Muscle of arm (tissue), 12 donors: ENCODE measurements around the gene TYSND1. TPM values are rescaled to one million over a fixed set of nuclear protein-coding genes. Genes with fewer than 3 reads are reported as not detected.
"Not testable (repeated sequence)": the region's sequence is repeated elsewhere in the genome, so short reads cannot be mapped to it uniquely, and the experiment has no call there.

Experiments
- DNase-seq: peaks from one replicate; pipeline ENCODE4 v3.0.0-alpha.2; 2013
- polyA plus RNA-seq, 12 donors: library from polyadenylated mRNA; unstranded; fragments of 120-200 nt; gene quantifications; one replicate each; pipeline ENCODE4 v1.2.1, GENCODE V29; 2013; ENCODE audit not compliant: insufficient read length in 12 of 12

The TYSND1 gene
- polyA plus RNA-seq, 12 donors, result 3.4 to 9.0 (median 4.5) TPM; not detected in 1

DNA sequence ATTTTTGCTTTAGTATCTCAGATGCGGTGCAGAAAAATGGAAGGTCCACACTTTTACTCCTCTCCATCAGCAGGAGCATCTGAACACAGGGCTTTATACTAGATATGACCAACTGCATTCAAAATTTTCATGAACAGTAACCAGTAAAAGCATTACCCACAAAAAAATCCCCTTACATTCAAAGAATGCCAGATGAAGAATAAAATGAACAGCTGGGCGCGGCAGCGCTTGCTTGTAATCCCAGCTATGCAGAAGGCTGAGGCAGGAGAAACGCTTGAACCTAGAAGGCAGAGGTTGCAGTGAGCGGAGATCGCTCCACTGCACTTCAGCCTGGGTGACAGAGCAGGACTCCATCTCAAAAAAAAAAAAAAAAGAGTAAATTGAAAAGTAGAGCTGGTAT lies 20.7 kb upstream of the TYSND1 start:
- DNase-seq, result no peak

DNA sequence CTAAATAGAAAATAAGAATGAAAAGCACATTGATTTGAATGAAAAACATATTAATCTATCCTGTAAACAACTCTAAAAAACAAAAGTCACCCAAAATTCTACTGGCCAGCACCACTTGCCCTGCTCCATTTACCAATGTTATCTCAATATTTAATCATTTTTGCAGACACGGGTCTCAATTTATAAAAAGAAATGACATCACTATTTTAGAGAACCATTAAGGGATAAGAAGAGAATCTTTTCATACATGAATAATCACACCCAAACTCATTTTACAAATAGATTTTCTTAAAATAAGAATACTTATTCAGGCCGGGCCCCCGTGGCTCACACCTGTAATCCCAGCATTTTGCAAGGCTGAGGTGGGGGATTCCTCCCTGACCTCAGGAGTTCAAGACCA lies 19.9 kb upstream of the TYSND1 start:
- no peak for DNase-seq

DNA sequence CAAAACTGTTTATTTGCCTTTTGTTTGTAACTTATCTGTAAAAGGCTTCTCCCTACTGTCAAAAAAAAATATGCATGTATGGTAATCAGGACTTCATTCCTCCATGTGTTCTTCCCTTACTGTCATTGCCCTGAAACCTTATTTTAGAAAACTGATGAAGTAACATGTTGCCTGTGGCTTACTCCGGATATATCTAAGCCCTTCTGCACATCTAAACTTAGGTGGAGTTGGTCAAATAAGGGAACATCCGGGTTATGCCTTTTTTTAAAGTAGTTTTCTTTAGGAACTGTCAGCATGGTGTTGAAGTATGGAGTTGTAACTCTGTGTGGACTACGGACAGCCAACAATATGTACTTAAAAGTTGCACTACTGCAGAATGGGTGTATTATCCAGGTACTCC lies 17.7 kb upstream of the TYSND1 start:
- no peak for DNase-seq

DNA sequence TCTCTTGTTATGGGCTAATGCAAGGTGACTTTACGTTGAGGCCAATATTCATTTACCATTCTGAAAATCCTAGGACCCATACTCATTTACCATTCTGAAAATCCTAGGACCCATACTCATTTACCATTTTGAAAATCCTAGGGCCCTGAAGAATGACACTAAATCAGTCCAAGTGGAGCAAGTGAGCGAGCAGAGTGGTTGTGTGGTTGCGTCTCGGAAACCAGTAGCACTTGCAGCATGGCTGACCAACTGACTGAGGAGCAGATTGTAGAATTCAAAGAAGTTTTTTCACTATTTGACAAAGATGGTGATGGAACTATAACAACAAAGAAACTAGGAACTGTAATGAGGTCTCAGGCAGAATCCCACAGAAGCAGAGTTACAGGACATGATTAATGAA lies 16.9 kb upstream of the TYSND1 start:
- no peak for DNase-seq

DNA sequence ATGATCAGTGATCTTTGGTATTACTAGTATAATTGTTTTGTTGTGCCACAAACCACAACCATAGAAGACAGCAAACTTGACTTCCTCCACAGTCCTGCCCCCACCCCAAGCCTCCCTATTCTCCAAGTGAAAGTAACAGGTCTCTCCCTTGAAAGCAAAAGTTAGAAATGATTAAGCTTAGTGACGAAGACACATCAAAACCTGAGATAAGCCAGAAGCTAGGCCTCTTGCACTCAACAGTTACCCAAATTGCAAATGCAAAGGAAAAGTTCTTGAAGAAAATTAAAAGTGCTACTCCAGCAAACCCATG lies 16.3 kb upstream of the TYSND1 start:
- no peak for DNase-seq

DNA sequence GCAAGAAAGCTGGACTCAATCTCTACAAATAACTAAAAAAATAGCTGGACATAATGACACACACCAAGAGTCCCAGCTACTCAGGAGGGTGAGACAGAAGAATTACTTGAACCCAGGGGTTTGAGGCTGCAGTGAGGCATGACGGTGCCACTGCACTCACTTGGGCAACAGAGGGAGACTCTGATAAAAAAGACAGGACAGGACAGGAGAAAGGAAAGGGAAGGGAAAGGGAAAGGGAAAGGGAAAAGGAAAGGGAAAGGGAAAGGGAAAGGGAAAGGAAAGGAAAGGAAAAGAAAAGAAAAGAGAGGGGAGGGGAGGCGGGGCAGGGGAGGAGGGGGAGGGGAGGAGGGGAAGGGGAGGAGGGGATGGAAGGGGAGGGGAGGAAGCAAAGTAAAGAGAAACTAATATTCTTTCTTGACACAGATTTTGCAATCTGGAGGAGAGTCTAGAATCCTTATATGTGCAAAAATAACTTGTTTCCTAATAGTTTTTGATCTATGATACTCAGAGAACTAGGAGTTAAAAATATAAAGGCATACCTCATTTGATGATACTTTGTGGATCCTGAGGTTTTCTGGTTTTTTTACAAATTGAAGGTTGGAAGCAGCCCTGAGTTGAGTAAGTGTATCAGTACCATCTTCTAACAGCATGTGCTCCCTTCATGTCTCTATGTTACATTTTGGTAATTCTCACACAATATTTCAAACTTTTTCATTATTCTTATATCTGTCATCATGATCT lies 15.8 kb upstream of the TYSND1 start:
- DNase-seq, result no peak

DNA sequence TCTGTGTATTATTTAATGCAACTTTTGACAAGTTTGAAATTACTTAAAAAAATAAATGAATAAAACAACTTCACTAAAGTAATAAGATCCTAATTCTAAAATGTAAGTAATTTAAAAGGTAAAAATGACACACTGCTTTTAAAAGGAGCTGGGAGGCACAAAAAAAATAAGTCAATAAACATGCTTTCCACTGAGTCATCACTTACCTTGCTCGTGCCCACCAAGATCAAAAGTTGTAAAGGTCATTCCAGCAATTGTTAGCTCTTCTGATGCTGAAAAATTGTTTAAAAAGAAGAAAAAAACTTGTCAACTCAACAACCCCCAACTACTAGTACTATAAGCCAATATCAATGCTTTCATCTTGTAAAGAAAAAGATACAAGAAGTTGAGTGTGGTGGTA lies 14.3 kb upstream of the TYSND1 start:
- no peak for DNase-seq

DNA sequence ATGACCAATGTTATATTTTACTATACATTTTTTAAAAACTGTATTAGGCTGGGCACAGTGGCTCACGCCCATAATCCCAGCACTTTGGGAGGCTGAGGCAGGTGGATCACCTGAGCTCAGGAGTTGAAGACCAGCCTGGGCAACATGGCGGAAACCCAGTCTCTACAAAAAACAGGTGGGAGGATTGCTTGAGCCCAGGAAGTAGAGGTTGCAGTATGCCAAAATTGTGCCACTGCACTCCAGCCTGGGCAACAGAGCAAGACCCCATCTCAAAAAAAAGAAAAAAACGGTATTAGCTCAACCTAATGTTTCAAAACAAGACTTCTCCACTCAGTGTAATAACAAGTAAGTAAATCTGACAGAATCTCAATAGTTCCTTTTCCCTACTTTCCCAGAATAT lies 12.9 kb upstream of the TYSND1 start:
- DNase-seq, result not testable (repeated sequence)

DNA sequence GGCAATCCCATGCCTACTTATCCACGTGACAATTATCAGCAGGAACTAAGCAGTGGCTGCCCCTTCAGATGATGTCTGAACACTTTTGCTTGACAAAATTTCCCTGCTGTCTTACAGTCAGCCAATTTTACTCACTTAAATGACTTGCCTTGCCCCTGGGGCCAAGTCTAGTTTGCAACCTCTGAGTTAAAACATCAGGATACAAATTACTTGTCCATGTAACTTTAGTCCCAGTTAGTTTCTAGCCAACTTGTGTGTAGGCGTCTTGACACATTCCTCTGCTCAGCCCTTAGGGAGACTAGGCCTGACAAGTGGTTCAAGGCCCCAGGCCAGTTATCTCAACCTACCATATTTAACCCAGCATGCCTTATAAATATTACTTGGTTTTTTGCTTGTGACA lies 11.6 kb upstream of the TYSND1 start:
- no peak for DNase-seq

DNA sequence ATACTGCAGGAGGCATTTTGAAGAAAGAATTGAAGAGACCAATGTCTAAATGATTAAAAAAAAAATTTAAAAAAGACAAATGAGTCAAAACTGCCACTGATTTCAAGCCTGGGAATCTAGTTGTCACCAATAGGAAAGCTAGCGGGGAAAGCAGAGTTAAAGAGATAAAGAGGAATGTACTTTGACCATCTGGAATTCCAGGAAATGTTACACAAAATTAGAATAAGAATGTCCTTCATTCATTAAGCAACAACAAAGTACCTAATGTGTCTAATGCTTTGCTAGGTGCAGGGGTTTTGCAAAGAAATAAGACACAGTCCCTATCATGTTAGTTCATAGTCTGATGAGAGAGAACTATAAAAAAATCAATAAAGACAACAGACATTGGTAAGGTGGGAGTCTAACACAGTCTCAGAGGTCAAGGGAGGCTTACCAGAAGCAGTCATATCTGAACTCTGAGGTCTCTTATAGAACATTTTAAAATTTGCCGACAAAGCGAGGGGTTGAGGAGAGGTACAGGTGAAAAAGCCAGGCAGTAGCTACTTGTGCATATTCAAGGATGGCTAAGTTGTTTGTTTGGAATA lies 8.8 kb upstream of the TYSND1 start:
- DNase-seq, result no peak

DNA sequence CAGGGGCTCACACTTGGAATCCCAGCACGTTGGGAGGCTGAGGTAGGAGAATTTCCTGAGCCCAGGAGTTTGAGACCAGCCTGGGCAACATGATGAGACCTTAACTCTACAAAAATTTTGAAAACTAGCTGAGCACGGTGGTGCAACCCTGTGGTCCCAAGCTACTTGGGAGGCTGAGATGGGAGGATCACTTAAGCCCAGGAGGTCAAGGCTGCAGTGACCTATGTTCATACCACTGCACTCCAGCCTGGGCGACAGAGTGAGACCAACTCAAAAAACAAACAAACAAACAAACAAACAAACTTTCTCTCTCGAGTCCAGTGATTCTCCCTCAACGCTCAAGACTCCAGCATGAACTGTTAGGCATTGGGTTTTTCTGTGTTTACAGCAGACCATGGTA lies 2.0 kb upstream of the TYSND1 start:
- no peak for DNase-seq

DNA sequence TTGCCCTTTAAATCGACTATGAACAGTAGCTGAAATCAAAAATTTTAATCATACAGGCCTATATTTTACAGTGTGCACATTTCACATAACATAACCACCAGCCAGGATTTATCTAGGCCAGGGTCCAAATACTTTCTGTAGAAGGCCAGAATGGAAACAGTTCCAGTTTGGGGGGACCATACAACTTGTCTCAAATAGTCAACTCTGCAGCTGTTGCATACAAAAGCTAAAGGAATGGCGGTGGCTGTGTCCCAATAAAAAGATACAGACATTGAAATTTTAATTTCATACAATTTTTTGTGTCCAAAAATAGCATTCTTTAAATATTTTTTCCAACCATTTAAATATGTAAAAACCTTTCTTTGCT lies 742 bp upstream of the TYSND1 start:
- DNase-seq, result peak; percentile 45

DNA sequence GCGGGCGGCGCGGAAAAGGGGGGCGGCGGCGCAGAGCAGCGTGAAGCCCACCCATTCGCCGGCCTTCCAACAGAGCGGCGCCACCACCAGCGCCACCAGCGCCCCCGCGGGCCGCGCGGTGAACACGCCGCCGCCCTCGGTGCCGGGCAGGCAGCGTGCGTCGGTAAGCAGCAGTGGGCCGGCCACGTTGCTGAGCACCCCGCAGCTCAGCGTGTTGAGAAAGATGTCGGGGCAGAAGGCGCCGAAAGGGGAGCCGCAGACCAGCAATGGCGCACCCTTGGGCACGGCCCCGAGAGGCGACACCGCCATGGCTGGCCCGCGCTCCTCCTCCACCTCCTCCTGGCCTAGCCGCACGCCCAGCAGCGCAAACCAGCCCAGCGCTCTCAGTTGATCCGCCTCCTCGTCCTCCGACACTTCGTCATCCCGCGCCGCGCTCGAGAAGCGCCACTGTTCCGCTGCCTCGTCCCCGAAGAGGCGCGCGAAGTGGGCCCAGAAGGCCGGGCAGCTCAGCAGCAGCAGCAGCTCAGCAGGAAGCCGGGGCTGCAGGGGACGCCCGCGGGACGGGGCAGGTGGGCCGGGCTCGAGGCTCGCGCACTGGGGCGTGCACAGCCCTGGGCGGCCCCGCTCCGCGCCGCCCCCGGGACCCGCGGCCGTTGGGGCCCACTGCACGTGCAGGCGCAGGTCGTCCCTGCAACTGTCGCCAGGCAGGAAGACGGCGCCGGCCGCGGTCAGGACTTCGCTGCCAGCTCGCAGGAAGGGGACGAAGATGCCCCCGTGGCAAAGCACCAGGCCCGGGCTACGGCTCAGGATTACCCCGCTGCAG lies 623 bp downstream of the TYSND1 start:
- DNase-seq, result peak; percentile 59

DNA sequence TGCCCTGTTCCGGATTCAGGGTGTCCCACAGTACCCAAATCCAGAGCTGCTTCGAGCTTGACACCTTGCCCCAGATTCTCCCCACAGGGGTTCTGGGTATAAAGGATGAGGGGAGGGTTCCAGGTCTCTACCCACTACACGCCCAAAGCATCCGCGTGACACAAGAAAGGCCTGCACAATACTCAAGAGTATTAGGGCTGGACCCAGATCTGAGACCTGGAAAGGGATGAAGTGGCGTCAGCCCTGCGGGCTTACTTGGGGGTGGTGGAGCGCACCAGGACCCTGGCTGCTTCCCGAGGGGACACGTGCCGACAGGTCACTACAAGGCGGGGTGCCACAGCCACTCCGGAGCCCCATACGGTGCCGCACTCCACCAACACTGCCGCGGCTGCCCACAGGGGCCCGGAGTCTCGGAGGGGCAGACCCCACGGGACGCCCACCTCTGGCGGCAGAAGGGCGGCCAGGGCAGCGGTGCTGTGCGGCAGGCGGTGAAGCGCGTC lies 1.3 kb downstream of the TYSND1 start:
- DNase-seq, result no peak

DNA sequence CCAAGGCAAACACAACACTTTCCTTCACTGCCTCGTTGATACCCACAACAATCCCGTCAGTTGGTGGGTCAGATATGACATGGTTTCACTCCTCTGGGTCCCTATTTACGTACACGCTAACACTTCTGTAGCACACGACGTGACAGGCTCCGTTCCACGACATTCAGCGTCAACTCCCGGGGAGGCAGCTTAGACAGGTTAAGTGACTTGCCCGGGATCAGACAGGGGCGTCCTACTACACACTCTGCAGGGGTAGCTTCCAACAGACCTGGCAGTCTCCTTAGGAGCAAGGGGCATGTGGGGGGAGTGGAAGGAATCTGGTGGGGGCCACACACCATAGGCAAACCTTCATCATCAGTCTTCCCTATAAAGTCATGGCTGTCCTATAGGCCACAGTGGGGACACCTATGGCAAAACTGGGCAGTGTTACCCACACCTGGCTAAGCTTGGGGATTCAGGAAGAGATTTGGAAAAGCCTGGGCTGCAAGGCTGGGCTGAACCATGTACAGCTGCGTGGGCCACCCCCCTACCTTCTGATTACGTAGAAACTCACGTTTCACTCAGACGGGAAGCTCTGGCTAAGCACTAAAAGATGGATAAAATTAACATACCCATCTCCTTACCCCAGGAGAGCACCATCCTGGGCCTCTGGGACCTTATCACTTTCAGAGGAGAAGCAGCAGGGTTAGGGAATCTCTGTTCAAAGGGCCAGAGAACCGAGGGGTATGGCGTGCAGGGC lies 2.0 kb downstream of the TYSND1 start:
- no peak for DNase-seq

DNA sequence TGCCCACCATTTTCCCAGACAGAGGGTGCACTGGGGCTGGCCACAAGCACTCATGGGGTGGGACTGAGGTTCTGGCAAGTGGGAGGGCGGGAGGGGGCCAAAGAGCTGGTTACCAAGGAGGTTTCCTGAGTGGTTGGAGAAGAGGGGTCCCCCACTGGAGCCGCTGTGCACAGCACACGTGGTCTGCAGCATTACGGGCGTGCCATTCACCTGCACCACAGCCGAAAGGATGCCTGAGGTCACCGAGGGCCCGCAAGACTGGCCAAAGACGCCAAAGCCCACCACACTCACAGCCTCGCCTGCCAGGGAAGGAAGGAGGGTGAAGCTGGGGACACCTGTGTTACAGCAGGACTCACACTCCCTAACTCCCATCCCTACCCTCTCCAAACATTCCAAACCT lies 3.9 kb downstream of the TYSND1 start:
- no peak for DNase-seq

DNA sequence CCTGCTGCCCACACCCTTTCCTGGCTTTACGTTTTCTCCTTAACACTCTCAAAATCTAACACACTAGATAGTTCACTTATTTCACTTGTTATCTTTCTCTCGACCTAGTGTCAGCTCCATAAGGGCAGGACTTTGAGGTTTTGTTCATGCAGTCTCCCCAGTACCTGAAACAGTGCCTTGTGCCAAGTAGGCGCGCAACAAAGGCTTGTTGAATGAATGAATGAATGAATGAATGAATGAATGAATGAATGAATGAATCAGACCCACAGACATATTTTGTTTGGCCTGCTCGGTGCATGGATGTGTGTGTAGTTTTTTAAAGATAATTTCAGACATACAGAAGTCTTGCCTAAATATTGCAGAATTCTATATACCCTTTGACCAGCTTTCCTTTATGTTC lies 6.2 kb downstream of the TYSND1 start:
- no peak for DNase-seq

DNA sequence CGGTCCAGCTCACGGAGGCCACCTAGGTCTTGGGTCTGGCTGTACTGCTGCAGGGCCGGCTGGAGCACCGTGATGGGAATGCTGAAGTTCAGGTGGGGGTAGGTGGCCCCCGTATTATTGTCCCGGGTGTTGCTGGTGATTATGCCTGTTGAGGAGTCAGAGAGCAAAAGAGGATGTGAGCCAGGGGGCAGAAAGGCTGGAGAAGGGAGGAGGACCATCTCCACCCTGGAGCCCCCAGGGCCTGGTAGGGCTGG lies 6.6 kb downstream of the TYSND1 start:
- DNase-seq, result no peak

DNA sequence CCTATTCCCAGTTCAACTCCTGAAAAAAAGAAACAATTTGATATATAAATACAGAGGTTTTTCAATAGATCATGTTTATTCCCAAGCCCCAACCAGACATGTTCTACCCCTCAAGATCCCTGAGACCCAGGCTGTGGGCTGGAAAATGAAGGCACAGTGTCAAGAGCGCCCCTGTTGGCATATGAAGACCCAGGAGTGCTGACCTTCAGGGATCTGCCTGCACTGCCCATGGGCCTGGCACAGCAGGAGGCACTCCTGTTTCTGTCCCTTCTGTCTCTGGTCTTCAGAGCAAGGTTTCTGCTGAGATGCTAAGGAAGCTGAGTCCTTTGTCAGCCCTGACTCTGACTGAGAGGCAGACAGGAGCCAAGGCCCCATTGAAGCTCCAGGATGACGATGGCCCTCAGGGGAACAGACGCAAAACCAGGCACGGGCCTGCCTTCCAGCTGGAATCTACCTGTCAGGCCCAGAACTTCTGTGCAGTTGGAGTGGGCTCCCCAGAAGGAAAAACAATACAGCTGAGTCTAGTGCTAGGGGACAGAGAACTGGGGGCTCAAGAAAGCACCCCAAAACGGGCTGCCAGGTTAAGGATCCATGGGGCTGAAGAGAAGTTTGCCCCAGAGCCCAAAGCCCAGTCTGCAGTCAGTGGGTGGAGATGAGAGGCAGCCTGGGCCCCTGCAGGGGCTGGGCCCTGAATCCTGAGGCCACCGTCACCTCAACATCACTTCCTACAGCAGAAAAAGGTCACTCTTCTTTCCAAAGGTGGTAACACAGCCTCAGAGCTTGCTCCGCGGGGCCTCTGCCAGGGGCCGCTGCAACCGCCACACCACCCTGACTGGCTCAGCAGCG lies 7.1 kb downstream of the TYSND1 start:
- DNase-seq, result no peak

DNA sequence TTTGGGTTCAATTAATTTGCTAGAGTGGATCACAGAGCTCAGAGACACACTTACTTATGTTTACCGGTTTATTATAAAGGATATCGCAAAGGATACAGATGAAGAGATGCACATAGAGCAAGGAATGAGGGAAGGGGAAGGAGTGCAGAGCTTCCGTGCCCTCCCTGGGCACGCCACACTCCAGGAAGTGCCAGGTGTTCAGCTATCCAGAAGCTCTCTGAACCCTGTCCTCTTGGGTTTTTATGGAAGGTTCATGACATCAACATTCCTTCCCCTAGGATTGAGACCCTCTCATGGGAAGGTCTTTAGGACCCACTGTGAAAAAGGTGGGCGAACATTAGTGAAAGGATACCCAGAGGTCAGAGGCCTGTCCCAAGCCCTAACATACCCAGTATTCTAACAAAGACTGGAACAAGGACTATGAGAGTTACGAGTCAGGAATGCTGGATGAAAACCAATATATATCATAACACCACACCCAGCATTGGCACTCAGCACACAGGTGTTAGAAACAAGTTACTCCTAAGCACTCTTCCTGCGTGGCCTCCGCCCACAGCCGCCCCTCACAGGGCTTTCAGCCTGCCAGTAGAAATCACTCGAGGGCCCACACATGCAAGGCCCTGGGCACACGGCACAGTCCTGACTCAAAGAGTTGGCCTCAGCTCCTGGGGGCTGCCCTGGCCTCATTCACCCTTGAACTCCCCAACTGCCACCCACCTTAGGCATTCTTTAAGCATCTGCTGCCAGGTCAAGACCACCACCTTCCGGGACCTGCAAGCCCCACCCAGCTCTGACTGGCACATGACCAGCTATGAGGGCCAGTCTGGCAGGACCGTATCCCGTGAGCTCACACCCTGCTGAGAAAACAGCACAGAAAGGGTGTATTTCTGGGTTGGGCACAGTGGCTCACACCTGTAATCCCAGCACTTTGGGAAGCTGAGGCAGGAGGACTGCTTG lies 8.3 kb downstream of the TYSND1 start:
- DNase-seq, result no peak

DNA sequence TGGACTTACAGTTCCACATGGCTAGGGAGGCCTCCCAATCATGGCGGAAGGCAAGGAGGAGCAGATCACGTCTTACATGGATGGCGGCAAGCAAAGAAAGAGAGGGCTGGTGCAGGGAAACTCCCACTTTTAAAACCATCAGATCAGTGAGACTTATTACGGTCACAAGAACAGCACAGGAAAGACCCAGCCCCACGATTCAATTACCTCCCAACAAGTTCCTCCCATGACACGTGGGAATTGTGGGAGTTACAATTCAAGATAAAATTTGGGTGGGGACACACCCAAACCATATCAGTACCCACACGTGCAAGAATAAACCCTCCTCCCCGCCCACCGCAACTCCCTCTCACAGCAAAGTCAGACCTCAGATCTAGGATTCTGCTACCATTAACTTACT lies 9.4 kb downstream of the TYSND1 start:
- no peak for DNase-seq
